Fibroblast of skin of left quadriceps (primary cell): ENCODE measurements around the gene MIEF1.

Source experiments
- DNase-seq, 2 experiments: peaks; one replicate each; pipeline ENCODE4 v3.0.0-alpha.2; 2013; ENCODE audit warnings: low read depth in 2 of 2

MIEF1 gene

GRCh38 chr22:39556970-39557841 is 55.1 kb downstream of the MIEF1 start:
- DNase-seq, result no peak

GRCh38 chr22:39558254-39558727 is 56.2 kb downstream of the MIEF1 start:
- DNase-seq, result no peak

- no peak for DNase-seq
These were observed 56.9 kb downstream of the MIEF1 start for GRCh38 chr22:39558950-39559349.

- no peak for DNase-seq
These were observed 57.5 kb downstream of the MIEF1 start for GRCh38 chr22:39559456-39560105.

GRCh38 chr22:39560127-39560526 is 58.0 kb downstream of the MIEF1 start:
- no peak for DNase-seq

GRCh38 chr22:39562839-39563489 is 60.9 kb downstream of the MIEF1 start:
- no peak for DNase-seq

GRCh38 chr22:39563571-39564428 is 61.7 kb downstream of the MIEF1 start:
- no peak for DNase-seq

- no peak for DNase-seq
These were observed 63.4 kb downstream of the MIEF1 start for GRCh38 chr22:39565414-39565944.

GRCh38 chr22:39567135-39567946 is 65.3 kb downstream of the MIEF1 start:
- no peak for DNase-seq
